Testis (tissue), 3 donors: Measurements from ENCODE around the gene PEMT. TPM values are rescaled to one million over a fixed set of nuclear protein-coding genes. Genes with fewer than 3 reads are reported as not detected.

Experiments used
- DNase-seq: peaks from one replicate; pipeline ENCODE4 v3.0.0-alpha.2; 2019
- H3K27ac ChIP-seq, 2 donors: fragments of 200-600 bp; sonication (generic); one replicate each; pipeline ENCODE4 v1.5.1; 2019
- H3K27me3 ChIP-seq: fragments of 200-600 bp; sonication (generic); one replicate; pipeline ENCODE4 v1.5.1; 2019
- H3K36me3 ChIP-seq: fragments of 200-600 bp; sonication (generic); one replicate; pipeline ENCODE4 v1.5.1; 2017; ENCODE audit warnings: low read depth; ENCODE audit errors: missing control alignments
- H3K4me1 ChIP-seq: fragments of 200-600 bp; sonication (generic); one replicate; pipeline ENCODE4 v1.5.1; 2019
- H3K4me3 ChIP-seq, 2 donors: fragments of 200-600 bp; sonication (generic); one replicate each; pipeline ENCODE4 v1.5.1; 2017 to 2019
- H3K9me3 ChIP-seq: fragments of 200-600 bp; sonication (generic); one replicate; pipeline ENCODE4 v1.5.1; 2017
- CTCF ChIP-seq, 3 experiments: fragments of 450-650 bp in 2 of 3; fragments of 200-600 bp in 1 of 3; sonication (generic) in 1 of 3; IDR thresholded peaks; one replicate each; pipeline ENCODE4 v1.5.1; 2016 to 2019; ENCODE audit warnings: antibody characterized with exemption in 3 of 3, mild to moderate bottlenecking in 2 of 3, moderate library complexity in 1 of 3
- POLR2A ChIP-seq: fragments of 450-650 bp; IDR thresholded peaks from one replicate; pipeline ENCODE4 v1.6.1; 2017; ENCODE audit warnings: antibody characterized with exemption, mild to moderate bottlenecking, moderate library complexity
- WGBS, 2 donors: methylation state at CpG; one replicate each; pipeline ENCODE4 v1.1.5; 2018; 5-methylcytosine and 5-hydroxymethylcytosine counted together
- intact Hi-C: fragments of 100-400 bp; cut with DNase I; formaldehyde crosslinking; loops from one replicate; pipeline ENCODE4 v1.15.1; 2023; ENCODE audit warnings: low total_unique reads
- polyA plus RNA-seq: library from polyadenylated mRNA; stranded (reverse); fragments of 350-450 nt; fragmentation: Illumina TruSeq; extraction: RNeasy Lipid Tissue Mini Kit (QIAGEN cat#74804); gene quantifications from one replicate; pipeline ENCODE4 v1.2.3, GENCODE V29; 2014; ENCODE audit warnings: low read depth, low replicate concordance; ENCODE audit not compliant: insufficient read depth
- total RNA-seq, 2 donors: library from RNA; depleted of rRNA; stranded (reverse); fragments of >200 nt; gene quantifications; one replicate each; pipeline ENCODE4 v1.2.3, GENCODE V29; 2016

The PEMT gene
- total and polyA plus RNA-seq, 3 donors from 2014 or later, result 66.0 to 120 (median 83.1) TPM

GRCh38 chr17:17494870-17495535 is 96.5 kb downstream of the PEMT start:
- H3K36me3 ChIP-seq, result no peaks in the 10 kb centered on the region
- no peaks in the 10 kb centered on the region for H3K27me3 ChIP-seq
- peak overlapping the region; percentile 73 to 79 for H3K4me3 ChIP-seq
- DNase-seq, result peak; percentile 62
- intact Hi-C loops, result loop anchor here (5.0 to 10.0 kb wide), 2 partner anchors 70 to 142 kb away; no protein-coding TSS in a partner anchor
- 1 to 11% methylated on average over 14 to 67 of the region's 71 CpGs for WGBS, 2 donors
- peaks cover 15% of the 10 kb centered on the region for H3K4me1 ChIP-seq
- H3K27ac ChIP-seq, result peak overlapping the region; percentile 80 to 81
- H3K9me3 ChIP-seq, result no peaks in the 10 kb centered on the region
- TF ChIP-seq POLR2A (no peak), CTCF (IDR thresholded peaks at IDR 0.05) (no peak)

- Histone ChIP-seq H3K27me3 (no peaks in the 10 kb centered on the region), H3K27ac (peak overlapping the region; percentile 80 to 81), H3K36me3 (no peaks in the 10 kb centered on the region), H3K4me3 (peak overlapping the region; percentile 73 to 79), H3K4me1 (peaks cover 15% of the 10 kb centered on the region), H3K9me3 (no peaks in the 10 kb centered on the region)
- TF ChIP-seq POLR2A (no peak), CTCF (IDR thresholded peaks at IDR 0.05) (no peak)
- 6 to 22% methylated on average over 13 to 14 of the region's 14 CpGs for WGBS, 2 donors
- intact Hi-C loops, result loop anchor here (5.0 to 10.0 kb wide), 2 partner anchors 70 to 143 kb away; no protein-coding TSS in a partner anchor
- DNase-seq, result peak; percentile 55
Measured at GRCh38 chr17:17494499-17494869, 97.0 kb downstream of the PEMT start.

GRCh38 chr17:17493986-17494466 is 97.5 kb downstream of the PEMT start:
- H3K36me3 ChIP-seq, result no peaks in the 10 kb centered on the region
- H3K9me3 ChIP-seq, result no peaks in the 10 kb centered on the region
- intact Hi-C loops, result loop anchor here (5.0 to 10.0 kb wide), 2 partner anchors 71 to 143 kb away; no protein-coding TSS in a partner anchor
- no peak for TF ChIP-seq POLR2A
- no peak for TF ChIP-seq CTCF (IDR thresholded peaks at IDR 0.05)
- peaks cover 15% of the 10 kb centered on the region for H3K4me1 ChIP-seq
- DNase-seq, result no peak
- H3K4me3 ChIP-seq, result peak overlapping the region; percentile 73 to 79
- WGBS, 2 donors, result 38 to 42% methylated on average over 5 of the region's 5 CpGs
- H3K27me3 ChIP-seq, result no peaks in the 10 kb centered on the region
- peak overlapping the region; percentile 80 to 81 for H3K27ac ChIP-seq

DNA sequence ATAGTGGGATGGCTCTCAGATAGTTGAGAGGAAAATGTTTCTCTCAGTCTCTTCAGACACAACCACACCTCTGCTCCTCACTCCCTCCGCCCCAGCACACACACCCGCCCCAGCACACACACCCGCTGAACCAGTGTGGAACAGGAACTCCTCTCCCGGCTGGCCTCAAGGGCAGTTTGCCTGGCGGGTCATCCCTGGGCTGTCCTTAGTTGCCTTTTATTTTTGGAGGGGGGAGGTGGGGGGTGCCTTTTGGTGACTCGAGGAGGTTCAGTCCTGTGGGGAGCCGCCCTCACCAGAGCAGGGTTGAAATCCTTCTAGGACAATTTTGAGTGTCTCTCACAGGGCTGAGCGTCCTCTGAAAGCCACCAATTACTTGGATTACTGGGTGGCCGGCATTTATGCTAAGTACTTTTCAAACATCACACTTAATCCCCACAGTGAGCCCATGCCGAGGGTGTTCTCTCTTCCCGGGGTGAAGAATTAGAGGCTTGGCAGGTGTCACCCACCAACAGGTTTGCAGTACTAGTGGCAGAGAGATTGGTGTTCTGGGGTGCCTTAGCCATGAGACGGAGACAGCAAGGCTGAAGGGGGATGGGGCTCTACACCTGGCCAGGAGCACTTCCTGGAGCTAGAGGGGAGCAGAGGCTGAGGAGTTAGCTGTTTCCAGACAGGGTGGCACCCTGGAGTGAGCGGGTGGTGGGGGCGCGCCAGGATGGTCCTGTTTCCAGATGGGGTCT is 98.1 kb downstream of the PEMT start:
- TF ChIP-seq POLR2A (no peak), CTCF (IDR thresholded peaks at IDR 0.05) (no peak)
- 41 to 66% methylated on average over 14 to 15 of the region's 15 CpGs for WGBS, 2 donors
- Histone ChIP-seq H3K4me1 (peaks cover 15% of the 10 kb centered on the region), H3K27me3 (no peaks in the 10 kb centered on the region), H3K9me3 (no peaks in the 10 kb centered on the region), H3K36me3 (no peaks in the 10 kb centered on the region), H3K27ac (peak overlapping the region; percentile 80 to 81), H3K4me3 (peak overlapping the region; percentile 73 to 79)
- peak; percentile 62 for DNase-seq
- intact Hi-C loops, result loop anchor here (5.0 to 10.0 kb wide), 2 partner anchors 71 to 144 kb away; no protein-coding TSS in a partner anchor
